PC-3 (cell line): ENCODE measurements around the gene PPP1R14C.

Source experiments
- CTCF ChIP-seq: fragments of 300-600 bp; sonication (generic); conservative IDR thresholded peaks from 2 replicates; pipeline ENCODE4 v1.5.1; 2017; ENCODE audit warnings: antibody characterized with exemption, low read depth, mild to moderate bottlenecking, low read length
- EZH2 ChIP-seq: fragments of 300-600 bp; sonication (generic); IDR thresholded peaks from one replicate; pipeline ENCODE4 v1.6.1; 2017; ENCODE audit warnings: antibody characterized with exemption, mild to moderate bottlenecking, low read length; ENCODE audit not compliant: unreplicated experiment

DNA sequence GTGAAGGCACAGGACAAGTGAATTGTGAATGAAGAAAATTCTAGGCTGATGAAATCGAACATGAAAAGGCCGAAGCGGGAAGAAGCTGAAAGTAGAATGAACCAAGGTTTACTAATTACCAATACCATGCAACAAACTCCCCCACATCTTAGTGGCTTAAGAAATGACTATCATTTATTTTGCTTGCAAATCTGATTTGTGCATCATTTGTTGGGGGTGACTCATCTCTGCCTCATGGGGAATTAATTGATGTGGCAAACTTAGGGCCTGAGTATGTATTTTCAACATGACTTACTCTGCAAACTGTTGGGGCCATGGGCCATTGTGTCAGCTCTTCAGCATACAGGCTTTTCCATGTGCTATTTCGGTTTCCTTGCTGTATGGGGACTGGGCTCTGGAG, 26.8 kb downstream of the PPP1R14C start:
- TF ChIP-seq CTCF, result no peak
- TF ChIP-seq EZH2, result no peak
